PC-9 (cell line): ENCODE data around the gene ZNF638. TPM values are rescaled to one million over a fixed set of nuclear protein-coding genes. Genes with fewer than 3 reads are reported as not detected.

Experiments
- BruUV-seq: library from RNA; stranded (reverse); fragments of 400-500 nt; replicated peaks from 2 replicates; lab custom pipeline; 2021; lab: Mats Ljungman, UMichigan
- CTCF ChIA-PET: fragments of 300-600 bp; sonication (Branson Sonifier 250); formaldehyde crosslinking; loops from one replicate; lab custom pipeline; 2022; ENCODE audit warnings: antibody characterized with exemption; lab: Charles Lee
- POLR2A ChIA-PET: fragments of 300-600 bp; sonication (Branson Sonifier 250); formaldehyde crosslinking; loops from one replicate; lab custom pipeline; 2022; ENCODE audit warnings: antibody characterized with exemption; ENCODE audit not compliant: unreplicated experiment; lab: Charles Lee
- DNase-seq, 2 experiments: peaks; one replicate each; pipeline versions ENCODE4 v3.0.0 to v3.0.0-alpha.2; 2015 to 2022; ENCODE audit warnings: mixed read lengths in 1 of 2
- H2AFZ ChIP-seq: fragments of 200-600 bp; sonication (generic); 2 replicates; pipeline ENCODE4 v1.8.1; 2017; ENCODE audit warnings: antibody characterized with exemption
- H3F3A ChIP-seq: fragments of 200-600 bp; sonication (generic); 2 replicates; pipeline ENCODE4 v1.8.1; 2017; ENCODE audit warnings: antibody characterized with exemption, mild to moderate bottlenecking, low read depth; ENCODE audit not compliant: insufficient read depth
- H3K27ac ChIP-seq: fragments of 200-600 bp; sonication (generic); 2 replicates; pipeline ENCODE4 v1.6.1; 2016; ENCODE audit warnings: mixed run types
- H3K27me3 ChIP-seq: fragments of 200-600 bp; sonication (generic); 2 replicates; pipeline ENCODE4 v1.6.1; 2016; ENCODE audit warnings: low read depth, mixed run types; ENCODE audit not compliant: insufficient read depth
- H3K36me3 ChIP-seq: fragments of 200-600 bp; sonication (generic); 2 replicates; pipeline ENCODE4 v1.6.1; 2016; ENCODE audit warnings: low read depth, mixed run types
- H3K4me1 ChIP-seq: fragments of 200-600 bp; sonication (generic); replicated peaks from 2 replicates; pipeline ENCODE4 v1.6.1; 2016; ENCODE audit warnings: mixed run types; ENCODE audit not compliant: insufficient read depth
- H3K4me2 ChIP-seq: fragments of 200-600 bp; sonication (generic); 2 replicates; pipeline ENCODE4 v1.6.1; 2017; ENCODE audit warnings: mixed run types
- H3K4me3 ChIP-seq: fragments of 200-600 bp; sonication (generic); 2 replicates; pipeline ENCODE4 v1.6.1; 2016; ENCODE audit warnings: mixed run types
- H3K79me2 ChIP-seq: fragments of 200-600 bp; sonication (generic); 2 replicates; pipeline ENCODE4 v1.6.1; 2017; ENCODE audit warnings: low read depth, mixed run types
- H3K9me2 ChIP-seq: fragments of 200-600 bp; sonication (generic); 2 replicates; pipeline ENCODE4 v1.8.1; 2017; ENCODE audit warnings: mild to moderate bottlenecking; ENCODE audit not compliant: insufficient read depth
- H3K9me3 ChIP-seq: fragments of 200-600 bp; sonication (generic); 2 replicates; pipeline ENCODE4 v1.8.1; 2016; ENCODE audit warnings: low read depth; ENCODE audit not compliant: insufficient read depth
- H4K20me1 ChIP-seq: fragments of 200-600 bp; sonication (generic); 2 replicates; pipeline ENCODE4 v1.8.1; 2017; ENCODE audit not compliant: insufficient read depth
- CTCF ChIP-seq: fragments of 200-600 bp; sonication (generic); conservative IDR thresholded peaks from 2 replicates; pipeline ENCODE4 v1.6.1; 2017; ENCODE audit warnings: mixed run types, antibody characterized with exemption, mild to moderate bottlenecking, moderate library complexity
- EZH2 ChIP-seq: fragments of 200-600 bp; sonication (generic); IDR thresholded peaks from 2 replicates; pipeline ENCODE4 v1.8.0; 2017; ENCODE audit warnings: antibody characterized with exemption, low read depth
- intact Hi-C: fragments of 100-400 bp; cut with micrococcal nuclease; formaldehyde crosslinking; loops from one replicate; pipeline ENCODE4 v1.10.0; 2022; ENCODE audit not compliant: unreplicated experiment
- total RNA-seq: library from RNA; stranded (reverse); gene quantifications from 2 replicates; pipeline ENCODE4 v1.2.3, GENCODE V29; 2021

The ZNF638 gene
- total RNA-seq, 1 experiment from 2014 or later: 109 TPM

- intact Hi-C loops: no loop called here
Observed at GRCh38 chr2:71461304-71461671, 129.7 kb downstream of the ZNF638 start.

DNA sequence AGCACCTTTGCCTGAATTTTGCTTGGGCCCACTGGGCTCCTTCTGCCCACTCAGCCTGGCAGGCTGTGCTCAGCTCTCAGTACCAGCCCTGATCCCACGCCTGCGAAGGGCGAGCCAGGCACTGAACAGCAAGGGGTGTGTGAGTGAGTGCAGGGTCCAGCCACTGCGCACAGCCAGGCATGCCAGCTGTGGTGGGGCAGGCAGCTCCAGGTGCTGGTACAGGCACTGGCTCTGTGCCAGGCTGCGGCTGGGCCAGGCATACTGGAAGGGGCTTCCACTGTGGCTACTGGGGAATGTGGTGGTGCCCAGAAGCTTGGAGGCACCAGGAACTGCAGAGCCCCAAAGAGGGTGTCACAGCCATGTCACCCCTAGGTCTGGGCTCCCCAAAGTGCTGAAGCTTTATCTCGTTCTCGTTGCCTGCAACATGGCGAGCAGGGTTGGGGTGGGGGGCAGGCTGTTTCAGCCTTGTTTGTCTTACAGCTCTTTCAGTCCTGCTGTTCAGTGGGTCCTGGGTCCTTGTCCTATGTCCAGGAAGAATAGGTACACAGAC lies 130.5 kb downstream of the ZNF638 start:
- TF ChIP-seq CTCF: no peak
- TF ChIP-seq EZH2: no peak
- Histone ChIP-seq H3K9me3 (no peaks in the 10 kb centered on the region; the same call in 1 of the 2 replicates), H3K27ac (no peak overlapping the region), H3K4me1 (peaks cover 38% of the 10 kb centered on the region), H3K9me2 (no peaks in the 10 kb centered on the region), H3F3A (peaks cover 31% of the 10 kb centered on the region), H3K27me3 (no peaks in the 10 kb centered on the region), H3K36me3 (no peaks in the 10 kb centered on the region), H3K79me2 (peaks cover 13% of the 10 kb centered on the region; the same call in 1 of the 2 replicates), H3K4me3 (no peak overlapping the region), H2AFZ (no peak overlapping the region), H4K20me1 (no peaks in the 10 kb centered on the region), H3K4me2 (no peak overlapping the region)
- ChIA-PET POLR2A (interaction anchor here (0.5 kb wide), 1 partner anchor 226 kb away, joined by 11 read pairs; no protein-coding TSS in a partner anchor), CTCF (no interaction called here)
- intact Hi-C loops: no loop called here
- no peak for DNase-seq
- BruUV-seq: no TSS peak

More at GRCh38 chr2:71461304-71461671, 129.7 kb downstream of the ZNF638 start:
- BruUV-seq: no TSS peak
- TF ChIP-seq CTCF (no peak), EZH2 (no peak)
- Histone ChIP-seq H2AFZ (no peak overlapping the region), H3K4me2 (no peak overlapping the region), H3K79me2 (peaks cover 14% of the 10 kb centered on the region; the same call in 1 of the 2 replicates), H3K27me3 (no peaks in the 10 kb centered on the region), H3K4me1 (peaks cover 46% of the 10 kb centered on the region), H3K9me3 (no peaks in the 10 kb centered on the region; the same call in 1 of the 2 replicates), H4K20me1 (no peaks in the 10 kb centered on the region), H3K9me2 (no peaks in the 10 kb centered on the region), H3F3A (peaks cover 37% of the 10 kb centered on the region), H3K27ac (no peak overlapping the region), H3K36me3 (no peaks in the 10 kb centered on the region), H3K4me3 (no peak overlapping the region)
- POLR2A ChIA-PET: interaction anchor here (0.5 kb wide), 1 partner anchor 225 kb away, joined by 11 read pairs; no protein-coding TSS in a partner anchor
- CTCF ChIA-PET: interaction anchor here (0.6 to 0.8 kb wide), 3 partner anchors 38 to 518 kb away, joined by 4 to 5 read pairs (median 5); no protein-coding TSS in a partner anchor
- DNase-seq: no peak

DNA sequence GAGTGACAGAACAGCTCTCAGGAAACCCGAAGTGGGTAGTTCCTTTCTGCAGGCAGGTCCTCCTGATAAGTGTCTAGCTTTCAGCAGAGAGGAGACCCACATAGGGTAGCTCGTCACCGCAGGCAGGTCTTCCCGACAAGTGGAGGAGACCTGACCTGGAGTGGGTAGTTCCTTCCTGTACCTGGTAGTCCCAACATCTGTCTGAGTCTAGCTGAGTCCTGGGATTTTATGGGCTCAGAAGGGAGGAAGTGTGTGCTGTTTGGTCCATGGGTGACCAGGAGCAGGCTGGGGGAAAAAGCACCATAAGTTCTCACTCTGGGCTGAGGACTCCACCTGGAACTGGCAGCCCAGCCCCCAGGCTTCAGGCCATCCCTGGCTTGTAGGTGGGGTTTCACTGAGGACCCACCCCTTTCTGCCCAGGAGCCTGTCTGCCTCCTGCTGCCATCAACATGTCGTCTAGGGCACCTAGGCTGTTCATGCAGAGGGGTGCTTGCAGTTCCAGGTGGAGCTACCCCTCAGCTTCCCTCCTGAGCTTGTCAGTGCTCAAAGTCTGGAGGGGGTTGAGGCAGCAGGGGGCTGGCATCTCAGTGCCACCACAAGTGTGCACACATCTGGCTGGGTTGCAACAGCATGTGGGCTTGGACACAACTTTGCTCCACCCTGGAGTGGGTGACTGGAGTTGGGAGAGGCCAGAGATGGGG lies 131.2 kb downstream of the ZNF638 start:
- intact Hi-C loops: no loop called here
- Histone ChIP-seq H2AFZ (no peak overlapping the region), H3K9me3 (no peaks in the 10 kb centered on the region; the same call in 1 of the 2 replicates), H3K4me3 (no peak overlapping the region), H4K20me1 (no peaks in the 10 kb centered on the region), H3K27me3 (no peaks in the 10 kb centered on the region), H3K4me1 (peaks cover 38% of the 10 kb centered on the region), H3K27ac (no peak overlapping the region), H3K4me2 (no peak overlapping the region), H3F3A (peaks cover 24% of the 10 kb centered on the region), H3K79me2 (peaks cover 8% of the 10 kb centered on the region; the same call in 1 of the 2 replicates), H3K9me2 (no peaks in the 10 kb centered on the region), H3K36me3 (no peaks in the 10 kb centered on the region)
- TF ChIP-seq EZH2 (no peak), CTCF (no peak)
- no TSS peak for BruUV-seq
- no peak for DNase-seq
- ChIA-PET POLR2A (no interaction called here), CTCF (no interaction called here)
